H1 (cell line): ENCODE results near the gene PUSL1. TPM values are rescaled to one million over a fixed set of nuclear protein-coding genes. Genes with fewer than 3 reads are reported as not detected.

Source experiments
- CTCF ChIA-PET: fragments of 300-600 bp; sonication (Branson Sonifier 250); formaldehyde crosslinking; loops from one replicate; lab custom pipeline; 2021; ENCODE audit not compliant: partially characterized antibody; lab: Charles Lee
- POLR2A ChIA-PET: fragments of 300-600 bp; sonication (Branson Sonifier 250); formaldehyde crosslinking; loops from one replicate; lab custom pipeline; 2021; ENCODE audit warnings: inconsistent platforms; ENCODE audit not compliant: partially characterized antibody; lab: Charles Lee
- DNase-seq, 2 experiments: peaks; one replicate each; pipeline versions ENCODE4 v3.0.0 to v3.0.0-alpha.2; 2010 to 2022; ENCODE audit warnings: low spot score in 2 of 2, low read depth in 1 of 2, mixed read lengths in 1 of 2
- FAIRE-seq: peaks from 2 replicates; lab custom pipeline; 2011; peaks lifted over from hg19 to GRCh38; lab: Jason Lieb, UNC
- H2AFZ ChIP-seq: 2 replicates; pipeline ENCODE4 v1.8.1; 2012; ENCODE audit warnings: low read length, inconsistent platforms
- H2AK5ac ChIP-seq: 2 replicates; pipeline ENCODE4 v1.6.1; 2013; ENCODE audit warnings: low read depth, low read length
- H2BK120ac ChIP-seq: replicated peaks from 2 replicates; pipeline ENCODE3; 2013; ENCODE audit warnings: low read depth, low read length, inconsistent platforms
- H2BK12ac ChIP-seq: 2 replicates; pipeline ENCODE4 v1.6.1; 2013; ENCODE audit warnings: low read depth, low read length
- H2BK15ac ChIP-seq: 2 replicates; pipeline ENCODE4 v1.6.1; 2013; ENCODE audit warnings: low read length
- H2BK20ac ChIP-seq: 2 replicates; pipeline ENCODE4 v1.6.1; 2013; ENCODE audit warnings: low read length
- H2BK5ac ChIP-seq: 2 replicates; pipeline ENCODE4 v1.6.1; 2013; ENCODE audit warnings: low read depth, low read length
- H3K14ac ChIP-seq: 2 replicates; pipeline ENCODE4 v1.6.1; 2013; ENCODE audit warnings: inconsistent platforms; ENCODE audit not compliant: insufficient read length
- H3K18ac ChIP-seq: 2 replicates; pipeline ENCODE4 v1.6.1; 2013; ENCODE audit warnings: low read length; ENCODE audit errors: extremely low read depth
- H3K23ac ChIP-seq: 2 replicates; pipeline ENCODE4 v1.6.1; 2013; ENCODE audit warnings: inconsistent platforms; ENCODE audit not compliant: insufficient read length
- H3K23me2 ChIP-seq: 2 replicates; pipeline ENCODE4 v1.6.1; 2013; ENCODE audit warnings: low read depth, low read length
- H3K27ac ChIP-seq: 2 replicates; pipeline ENCODE4 v1.6.1; 2011; ENCODE audit warnings: low read depth, low read length, inconsistent platforms
- H3K27me3 ChIP-seq, 4 experiments: replicated peaks in 1 of 4; 1 replicate in 1 of 4; 2 replicates in 3 of 4; pipeline versions ENCODE4 v1.6.1 to v1.8.1; 2011 to 2013; ENCODE audit warnings: low read length in 3 of 4, mild to moderate bottlenecking in 3 of 4, inconsistent platforms in 2 of 4, mixed read lengths in 2 of 4, moderate library complexity in 1 of 4; ENCODE audit not compliant: control insufficient read depth in 3 of 4, insufficient read depth in 3 of 4; ENCODE audit errors: extremely low read depth in 1 of 4
- H3K36me3 ChIP-seq, 4 experiments: 2 replicates each; pipeline versions ENCODE4 v1.6.1 to v1.8.1; 2011 to 2013; ENCODE audit warnings: mild to moderate bottlenecking in 4 of 4, low read length in 3 of 4, moderate library complexity in 2 of 4, control low read depth in 1 of 4, inconsistent platforms in 1 of 4; ENCODE audit not compliant: insufficient read depth in 4 of 4, control insufficient read depth in 2 of 4
- H3K4ac ChIP-seq: replicated peaks from 2 replicates; pipeline ENCODE3; 2013; ENCODE audit warnings: low read length, low read depth, mixed read lengths, inconsistent platforms; ENCODE audit not compliant: insufficient read length
- H3K4me1 ChIP-seq, 4 experiments: replicated peaks in 1 of 4; 1 replicate in 1 of 4; 2 replicates in 3 of 4; pipeline versions ENCODE4 v1.6.1 to v1.8.1; 2011 to 2013; ENCODE audit warnings: low read length in 3 of 4, inconsistent platforms in 2 of 4, mixed read lengths in 1 of 4; ENCODE audit not compliant: insufficient read depth in 4 of 4, control insufficient read depth in 3 of 4
- H3K4me2 ChIP-seq, 2 experiments: 2 replicates each; pipeline versions ENCODE4 v1.6.1 to v1.8.1; 2011 to 2013; ENCODE audit warnings: low read depth in 2 of 2, low read length in 2 of 2, control low read depth in 1 of 2, inconsistent platforms in 1 of 2, mild to moderate bottlenecking in 1 of 2; ENCODE audit not compliant: insufficient read depth in 1 of 2
- H3K4me3 ChIP-seq, 4 experiments: fragments of 200-600, 300-600 bp in 1 of 4; sonication (generic), shearing (Covaris generic), sonication (Bioruptor Twin) in 1 of 4; 2 replicates each; pipeline versions ENCODE4 v1.5.1 to v1.8.1; 2011 to 2016; ENCODE audit warnings: low read length in 4 of 4, low read depth in 3 of 4, control low read depth in 2 of 4, inconsistent platforms in 2 of 4, mild to moderate bottlenecking in 2 of 4, mixed read lengths in 1 of 4, moderate library complexity in 1 of 4; ENCODE audit not compliant: insufficient read depth in 2 of 4; ENCODE audit errors: extremely low read depth in 1 of 4
- H3K56ac ChIP-seq: replicated peaks from 2 replicates; pipeline ENCODE3; 2013; ENCODE audit warnings: low read depth, mild to moderate bottlenecking, mixed read lengths, low read length, inconsistent platforms; ENCODE audit not compliant: insufficient read length
- H3K79me1 ChIP-seq: 2 replicates; pipeline ENCODE4 v1.6.1; 2013; ENCODE audit warnings: low read depth, low read length, control low read depth
- H3K79me2 ChIP-seq, 2 experiments: 2 replicates each; pipeline versions ENCODE4 v1.6.1 to v1.8.1; 2012 to 2013; ENCODE audit warnings: low read length in 2 of 2, mild to moderate bottlenecking in 2 of 2, inconsistent platforms in 1 of 2; ENCODE audit not compliant: insufficient read depth in 2 of 2, control insufficient read depth in 1 of 2
- H3K9ac ChIP-seq, 4 experiments: replicated peaks in 1 of 4; 1 replicate in 1 of 4; 2 replicates in 3 of 4; pipeline versions ENCODE4 v1.6.1 to v1.8.1; 2011 to 2013; ENCODE audit warnings: low read depth in 3 of 4, low read length in 3 of 4, control low read depth in 2 of 4, mild to moderate bottlenecking in 2 of 4, moderate library complexity in 2 of 4, inconsistent platforms in 1 of 4; ENCODE audit errors: extremely low read depth in 1 of 4
- H3K9me3 ChIP-seq, 2 experiments: 2 replicates each; pipeline versions ENCODE4 v1.6.1 to v1.8.1; 2012 to 2013; ENCODE audit warnings: mild to moderate bottlenecking in 2 of 2, moderate library complexity in 2 of 2, control low read depth in 1 of 2, inconsistent platforms in 1 of 2, low read depth in 1 of 2, low read length in 1 of 2, mixed read lengths in 1 of 2; ENCODE audit not compliant: insufficient read depth in 2 of 2
- H4K20me1 ChIP-seq, 2 experiments: replicated peaks in 1 of 2; 2 replicates each; pipeline versions ENCODE3 to v1.8.1; 2011 to 2013; ENCODE audit warnings: inconsistent platforms in 2 of 2, low read length in 2 of 2, mild to moderate bottlenecking in 1 of 2; ENCODE audit not compliant: insufficient read depth in 2 of 2, control insufficient read depth in 1 of 2
- H4K5ac ChIP-seq: 2 replicates; pipeline ENCODE4 v1.6.1; 2013; ENCODE audit warnings: low read length, low read depth, mixed read lengths, inconsistent platforms; ENCODE audit not compliant: insufficient read length
- H4K8ac ChIP-seq: 2 replicates; pipeline ENCODE4 v1.8.0; 2013; ENCODE audit warnings: mild to moderate bottlenecking, moderate library complexity, low read length, inconsistent platforms; ENCODE audit not compliant: insufficient read depth; ENCODE audit errors: extremely low read depth
- H4K91ac ChIP-seq: replicated peaks from 2 replicates; pipeline ENCODE3; 2013; ENCODE audit warnings: low read length, mixed read lengths, inconsistent platforms; ENCODE audit not compliant: insufficient read length
- KDM1A ChIP-seq: fragments of 200-600, 300-600 bp; sonication (generic); IDR thresholded peaks from 2 replicates; pipeline ENCODE4 v1.7.1; 2016; ENCODE audit warnings: mild to moderate bottlenecking, low read length, borderline replicate concordance
- RBBP5 ChIP-seq: IDR thresholded peaks from 2 replicates; pipeline ENCODE4 v1.7.1; 2012; ENCODE audit warnings: low read depth, mild to moderate bottlenecking, inconsistent platforms, low read length, moderate library complexity, borderline replicate concordance
- WGBS, 2 experiments: shearing (Covaris generic) in 1 of 2; methylation state at CpG; one replicate each; pipeline versions ENCODE4 v1.1.6 to v1.1.7; 2013 to 2015; ENCODE audit warnings: low lambda C conversion rate in 2 of 2, mixed read lengths in 2 of 2, inconsistent platforms in 1 of 2, low coverage in 1 of 2, missing lambda C conversion rate in 1 of 2; ENCODE audit not compliant: insufficient replicate concordance in 2 of 2, insufficient coverage in 1 of 2, insufficient read length in 1 of 2; ENCODE audit errors: extremely low coverage in 1 of 2, missing lambda C conversion rate in 1 of 2; 5-methylcytosine and 5-hydroxymethylcytosine counted together
- polyA plus RNA-seq, 7 experiments: library from polyadenylated mRNA; depleted of rRNA in 3 of 7; stranded (reverse) in 5 of 7; unstranded in 2 of 7; fragments of >200 nt in 5 of 7; fragments of 200-250 nt in 2 of 7; gene quantifications; 1 replicate in 5 of 7; 2 replicates in 1 of 7; 4 replicates in 1 of 7; pipeline versions ENCODE4 v1.2.1 to v1.2.3, GENCODE V29; 2011 to 2013; ENCODE audit warnings: missing spikeins in 2 of 7, mixed read lengths in 2 of 7
- total RNA-seq: library from RNA; stranded (reverse); fragmentation: NEBNext Ultra II Directional; extraction: Animal tissue kit (Norgen Biotek cat#: 25700); gene quantifications from 2 replicates; pipeline ENCODE4 v1.2.1, GENCODE V29; 2021

Gene PUSL1
- total and polyA plus RNA-seq, 2 of the 8 experiments (the other 6 are each of a cell fraction or from before 2014, with no cell fraction given): 38.8 to 87.4 TPM

DNA sequence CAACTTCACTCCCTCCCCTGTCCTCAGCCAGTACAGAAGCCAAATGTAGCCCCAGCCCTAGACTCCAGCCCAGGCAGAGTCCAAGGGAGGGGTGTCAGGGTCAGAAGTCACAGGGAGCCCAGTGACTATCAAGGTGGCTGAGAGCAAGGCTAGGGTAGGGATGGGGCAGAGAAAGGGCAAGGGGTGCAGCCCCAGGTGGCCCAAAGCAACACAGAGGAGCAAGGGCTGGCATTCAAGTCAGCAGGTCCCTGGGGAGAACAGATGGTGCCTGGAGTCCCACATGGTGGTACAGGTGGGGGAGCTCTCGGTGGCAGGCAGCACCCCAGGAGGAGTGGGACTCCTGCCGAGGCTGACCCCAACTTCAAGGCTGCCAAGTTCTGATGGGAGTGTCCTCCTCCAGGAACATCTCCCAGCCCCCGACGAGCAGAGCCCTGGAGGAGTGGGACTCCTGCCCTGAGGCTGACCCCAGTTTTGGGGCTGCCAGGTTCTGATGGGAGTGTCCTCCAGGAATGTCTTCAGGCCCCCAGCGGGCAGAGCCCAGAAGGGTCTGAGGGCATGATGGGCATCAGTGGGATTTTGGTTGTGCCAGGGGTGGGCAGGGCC lies 44.5 kb downstream of the PUSL1 start:
- Histone ChIP-seq H4K91ac (no peak overlapping the region), H3K56ac (no peak overlapping the region), H3K9ac (no peak overlapping the region), H2BK20ac (no peak overlapping the region), H3K79me1 (no peaks in the 10 kb centered on the region; the same call in 1 of the 2 replicates), H3K18ac (peak overlapping the region; percentile 4; the same call in 1 of the 2 replicates), H3K14ac (no peak overlapping the region), H3K9me3 (no peaks in the 10 kb centered on the region), H3K23ac (no peak overlapping the region), H2BK5ac (no peak overlapping the region), H2AFZ (no peak overlapping the region), H3K27me3 (peaks cover 9 to 17% (median 14%) of the 10 kb centered on the region in 4 experiments), H2BK15ac (0 out of 2 replicates have a peak overlapping the region, but pooled peaks have one; percentile 29), H2BK12ac (peak overlapping the region; percentile 90; the same call in 1 of the 2 replicates), H3K79me2 (peaks cover 0 to 5% of the 10 kb centered on the region in 2 experiments; a peak in 2 of 4 replicates), H3K4me3 (peak overlapping the region in 1 of 4 experiments; percentile 61; a peak in 2 of 8 replicates), H3K4me1 (peaks cover 2 to 43% (median 30%) of the 10 kb centered on the region in 4 experiments), H3K4me2 (peak overlapping the region; percentile 69 to 95; a peak in 3 of 4 replicates), H4K20me1 (peaks cover 0 to 9% of the 10 kb centered on the region in 2 experiments), H4K8ac (peak overlapping the region; percentile 8; the same call in 1 of the 2 replicates), H3K4ac (no peak overlapping the region)
- 53% methylated on average over 4 of the region's 5 CpGs; no CpG with 5 or more reads in 1 of the 2 experiments for WGBS, 2 experiments
- POLR2A ChIA-PET: interaction anchor here (0.5 to 5.1 kb wide), 12 partner anchors 9 to 260 kb away, joined by 3 to 80 read pairs (median 4); partner anchors contain the start of gene AURKAIP1
- no peak for DNase-seq
- TF ChIP-seq RBBP5 (0 out of 2 replicates have a peak, but pooled peaks have one; percentile 18), KDM1A (no peak)
- TF ChIP-seq, all 59 proteins: peak for 1
- Histone ChIP-seq H3K27ac (no peak overlapping the region), H4K5ac (no peak overlapping the region), H3K23me2 (peaks cover 27% of the 10 kb centered on the region; the same call in 1 of the 2 replicates), H2BK120ac (peak overlapping the region; percentile 47), H2AK5ac (0 out of 2 replicates have a peak overlapping the region, but pooled peaks have one; percentile 53), H3K36me3 (no peaks in the 10 kb centered on the region)
- CTCF ChIA-PET: interaction anchor here (1.3 to 3.4 kb wide), 5 partner anchors 18 to 62 kb away, joined by 6 to 40 read pairs (median 8); partner anchors contain the start of gene AURKAIP1
- FAIRE-seq: no peak
